ENCODE data around the gene AFF3. TPM values are rescaled to one million over a fixed set of nuclear protein-coding genes. Genes with fewer than 3 reads are reported as not detected.

AFF3 gene
- total RNA-seq, 2 experiments from 2014 or later = 3.1 to 3.5 TPM

- DNase-seq (no peak), ATAC-seq (no peak)
- ChIA-PET CTCF (no interaction called here), POLR2A (no interaction called here)
- intact Hi-C loops (cut with micrococcal nuclease) = no loop called here
- Mint-ChIP-seq H3K4me1 (ENCODE audit: low read depth) (no peaks in the 10 kb centered on the region), H3K9me3 (no peaks in the 10 kb centered on the region), H3K27ac (no peak overlapping the region), H3K4me3 (no peak overlapping the region), H3K27me3 (no peaks in the 10 kb centered on the region), H3K36me3 (ENCODE audit: low read depth) (no peaks in the 10 kb centered on the region)
- TF ChIP-seq, protein P1, sequence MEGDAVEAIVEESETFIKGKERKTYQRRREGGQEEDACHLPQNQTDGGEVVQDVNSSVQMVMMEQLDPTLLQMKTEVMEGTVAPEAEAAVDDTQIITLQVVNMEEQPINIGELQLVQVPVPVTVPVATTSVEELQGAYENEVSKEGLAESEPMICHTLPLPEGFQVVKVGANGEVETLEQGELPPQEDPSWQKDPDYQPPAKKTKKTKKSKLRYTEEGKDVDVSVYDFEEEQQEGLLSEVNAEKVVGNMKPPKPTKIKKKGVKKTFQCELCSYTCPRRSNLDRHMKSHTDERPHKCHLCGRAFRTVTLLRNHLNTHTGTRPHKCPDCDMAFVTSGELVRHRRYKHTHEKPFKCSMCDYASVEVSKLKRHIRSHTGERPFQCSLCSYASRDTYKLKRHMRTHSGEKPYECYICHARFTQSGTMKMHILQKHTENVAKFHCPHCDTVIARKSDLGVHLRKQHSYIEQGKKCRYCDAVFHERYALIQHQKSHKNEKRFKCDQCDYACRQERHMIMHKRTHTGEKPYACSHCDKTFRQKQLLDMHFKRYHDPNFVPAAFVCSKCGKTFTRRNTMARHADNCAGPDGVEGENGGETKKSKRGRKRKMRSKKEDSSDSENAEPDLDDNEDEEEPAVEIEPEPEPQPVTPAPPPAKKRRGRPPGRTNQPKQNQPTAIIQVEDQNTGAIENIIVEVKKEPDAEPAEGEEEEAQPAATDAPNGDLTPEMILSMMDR (IDR thresholded peaks at IDR 0.05) = no peak
Observed at GRCh38 chr2:99605036-99605435, 537.4 kb downstream of the AFF3 start.

- TF ChIP-seq, protein P1 (IDR thresholded peaks at IDR 0.05) = no peak
- ATAC-seq (no peak), DNase-seq (no peak)
- Mint-ChIP-seq H3K36me3 (ENCODE audit: low read depth) (no peaks in the 10 kb centered on the region), H3K27ac (no peak overlapping the region), H3K9me3 (no peaks in the 10 kb centered on the region), H3K4me3 (no peak overlapping the region), H3K4me1 (ENCODE audit: low read depth) (no peaks in the 10 kb centered on the region), H3K27me3 (no peaks in the 10 kb centered on the region)
- ChIA-PET CTCF (no interaction called here), POLR2A (no interaction called here)
- intact Hi-C loops (cut with micrococcal nuclease) = no loop called here
Observed at GRCh38 chr2:99602476-99602875, 539.9 kb downstream of the AFF3 start.

DNA sequence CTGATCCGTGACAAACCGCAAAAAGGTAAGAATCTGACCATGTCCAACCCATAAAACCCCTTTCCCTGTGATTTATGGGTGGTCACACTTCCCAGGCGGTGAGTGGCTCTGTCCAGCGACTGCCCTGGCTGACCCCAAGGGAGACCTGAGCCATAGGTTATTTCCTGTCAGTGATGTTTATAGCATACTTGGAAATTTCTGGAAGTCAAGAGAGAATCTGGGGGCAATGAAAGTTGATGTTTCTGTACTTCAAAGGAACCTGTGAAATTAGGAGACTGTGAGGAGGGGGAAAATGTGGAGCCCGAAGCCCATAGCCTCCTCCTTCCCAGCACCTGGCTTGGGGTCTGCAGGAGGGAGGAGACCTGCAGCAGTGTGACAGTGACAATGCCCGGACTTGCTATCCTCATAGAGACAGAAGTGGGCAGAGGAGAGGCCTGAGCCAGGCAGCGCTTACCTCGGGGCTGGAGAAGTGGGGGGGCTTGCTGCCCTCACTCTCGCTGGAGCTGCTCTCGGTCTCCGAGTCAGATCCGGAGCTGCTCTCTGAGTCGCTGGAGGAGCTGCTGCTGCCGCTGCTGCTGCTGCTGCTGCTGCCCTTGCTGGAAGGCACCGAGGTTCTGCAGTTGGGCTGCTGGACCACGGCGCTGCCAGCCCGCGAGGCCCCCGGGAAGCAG lies 541.3 kb downstream of the AFF3 start:
- Mint-ChIP-seq H3K9me3 (no peaks in the 10 kb centered on the region), H3K4me1 (ENCODE audit: low read depth) (no peaks in the 10 kb centered on the region), H3K27me3 (no peaks in the 10 kb centered on the region), H3K36me3 (ENCODE audit: low read depth) (no peaks in the 10 kb centered on the region), H3K4me3 (no peak overlapping the region), H3K27ac (no peak overlapping the region)
- TF ChIP-seq, protein P1 (IDR thresholded peaks at IDR 0.05) = no peak
- ATAC-seq (no peak), DNase-seq (no peak)
- CTCF ChIA-PET = no interaction called here
- POLR2A ChIA-PET = interaction anchor here (0.7 kb wide), 1 partner anchor 62 kb away, joined by 4 read pairs; no protein-coding TSS in a partner anchor
- intact Hi-C loops (cut with micrococcal nuclease) = no loop called here

DNA sequence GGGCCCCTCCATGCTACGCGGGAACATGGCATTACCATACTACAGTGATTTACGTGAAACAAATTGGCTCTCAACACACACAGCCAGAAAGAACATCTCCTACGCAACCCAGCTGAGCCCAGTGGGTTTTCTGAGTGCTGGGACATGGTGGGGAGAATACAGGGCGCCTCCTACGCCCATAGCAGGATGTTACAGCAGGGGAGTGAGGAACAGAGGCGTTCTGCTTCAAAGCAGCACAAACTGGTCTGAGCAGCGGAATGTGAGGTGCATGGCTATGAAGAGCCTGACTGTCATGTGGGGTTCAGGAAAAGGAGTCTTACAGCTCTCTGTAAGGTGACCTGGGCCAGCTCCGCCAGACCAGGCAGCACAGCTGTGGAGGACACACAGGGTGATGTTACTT lies 543.9 kb downstream of the AFF3 start:
- Mint-ChIP-seq H3K36me3 (ENCODE audit: low read depth) (no peaks in the 10 kb centered on the region), H3K27me3 (no peaks in the 10 kb centered on the region), H3K4me1 (ENCODE audit: low read depth) (no peaks in the 10 kb centered on the region), H3K4me3 (no peak overlapping the region), H3K27ac (no peak overlapping the region), H3K9me3 (no peaks in the 10 kb centered on the region)
- intact Hi-C loops (cut with micrococcal nuclease) = no loop called here
- ATAC-seq (no peak), DNase-seq (no peak)
- ChIA-PET POLR2A (interaction anchor here (0.9 kb wide), 1 partner anchor 11 kb away, joined by 3 read pairs; no protein-coding TSS in a partner anchor), CTCF (no interaction called here)
- TF ChIP-seq, protein P1 (IDR thresholded peaks at IDR 0.05) = no peak

DNA sequence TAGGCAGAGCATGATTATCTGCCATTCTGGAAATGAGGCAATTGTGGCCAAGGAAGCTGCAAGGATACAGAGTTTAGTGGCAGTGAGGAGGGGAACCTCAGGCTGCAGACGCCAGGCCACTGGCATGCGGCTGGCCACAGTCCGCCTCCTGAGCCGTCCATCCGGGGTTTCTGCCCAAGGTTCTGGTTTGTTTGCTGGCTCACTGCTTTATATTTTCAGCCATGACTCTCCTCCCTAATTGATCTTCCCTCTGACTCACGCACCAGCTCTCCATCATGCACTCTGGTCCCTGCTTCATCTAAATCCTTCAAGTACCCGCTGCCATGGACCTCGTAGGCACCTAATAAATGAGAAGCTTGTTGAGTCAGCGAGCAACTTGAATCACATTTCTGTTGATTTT lies 544.8 kb downstream of the AFF3 start:
- POLR2A ChIA-PET = no interaction called here
- Mint-ChIP-seq H3K4me1 (ENCODE audit: low read depth) (no peaks in the 10 kb centered on the region), H3K4me3 (no peak overlapping the region), H3K9me3 (no peaks in the 10 kb centered on the region), H3K36me3 (ENCODE audit: low read depth) (no peaks in the 10 kb centered on the region), H3K27me3 (no peaks in the 10 kb centered on the region), H3K27ac (no peak overlapping the region)
- no peak for ATAC-seq
- DNase-seq = no peak
- TF ChIP-seq, protein P1 (IDR thresholded peaks at IDR 0.05) = no peak
- CTCF ChIA-PET = interaction anchor here (1.2 kb wide), 1 partner anchor 27 kb away, joined by 3 read pairs; no protein-coding TSS in a partner anchor
- intact Hi-C loops (cut with micrococcal nuclease) = no loop called here

Data from activated CD8-positive, alpha-beta T cell treated with anti-CD3 and anti-CD28 coated beads for 36 hours (primary cell).